ENCODE measurements around the gene HIGD1A. TPM values are rescaled to one million over a fixed set of nuclear protein-coding genes. Genes with fewer than 3 reads are reported as not detected.

Gene HIGD1A
- total and polyA plus RNA-seq, 9 of the 15 experiments (the other 6 are each of a cell fraction or from before 2014, with no cell fraction given): 165 to 1,185 (median 333) TPM

DNA sequence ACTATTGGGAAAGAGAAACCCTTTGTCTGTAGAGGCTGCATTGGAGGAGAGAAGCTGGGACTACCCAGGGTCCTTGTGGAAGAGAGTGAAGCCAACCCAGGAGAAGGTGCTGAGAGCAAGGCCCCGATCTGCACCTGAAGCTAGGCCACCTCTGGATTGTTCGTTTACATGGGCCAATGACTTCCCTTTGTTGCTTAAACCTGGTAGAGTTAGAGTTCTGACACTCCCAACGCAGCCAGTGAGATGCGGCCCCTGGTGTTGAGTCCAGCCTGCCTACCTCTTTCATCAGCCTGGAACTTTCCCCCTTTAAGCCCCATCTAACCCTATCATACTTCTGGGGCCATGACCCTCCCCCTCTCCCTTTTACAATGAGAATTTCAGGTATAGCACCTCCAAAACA, 62.0 kb downstream of the HIGD1A start (continued):
- TF ChIP-seq, protein P1, sequence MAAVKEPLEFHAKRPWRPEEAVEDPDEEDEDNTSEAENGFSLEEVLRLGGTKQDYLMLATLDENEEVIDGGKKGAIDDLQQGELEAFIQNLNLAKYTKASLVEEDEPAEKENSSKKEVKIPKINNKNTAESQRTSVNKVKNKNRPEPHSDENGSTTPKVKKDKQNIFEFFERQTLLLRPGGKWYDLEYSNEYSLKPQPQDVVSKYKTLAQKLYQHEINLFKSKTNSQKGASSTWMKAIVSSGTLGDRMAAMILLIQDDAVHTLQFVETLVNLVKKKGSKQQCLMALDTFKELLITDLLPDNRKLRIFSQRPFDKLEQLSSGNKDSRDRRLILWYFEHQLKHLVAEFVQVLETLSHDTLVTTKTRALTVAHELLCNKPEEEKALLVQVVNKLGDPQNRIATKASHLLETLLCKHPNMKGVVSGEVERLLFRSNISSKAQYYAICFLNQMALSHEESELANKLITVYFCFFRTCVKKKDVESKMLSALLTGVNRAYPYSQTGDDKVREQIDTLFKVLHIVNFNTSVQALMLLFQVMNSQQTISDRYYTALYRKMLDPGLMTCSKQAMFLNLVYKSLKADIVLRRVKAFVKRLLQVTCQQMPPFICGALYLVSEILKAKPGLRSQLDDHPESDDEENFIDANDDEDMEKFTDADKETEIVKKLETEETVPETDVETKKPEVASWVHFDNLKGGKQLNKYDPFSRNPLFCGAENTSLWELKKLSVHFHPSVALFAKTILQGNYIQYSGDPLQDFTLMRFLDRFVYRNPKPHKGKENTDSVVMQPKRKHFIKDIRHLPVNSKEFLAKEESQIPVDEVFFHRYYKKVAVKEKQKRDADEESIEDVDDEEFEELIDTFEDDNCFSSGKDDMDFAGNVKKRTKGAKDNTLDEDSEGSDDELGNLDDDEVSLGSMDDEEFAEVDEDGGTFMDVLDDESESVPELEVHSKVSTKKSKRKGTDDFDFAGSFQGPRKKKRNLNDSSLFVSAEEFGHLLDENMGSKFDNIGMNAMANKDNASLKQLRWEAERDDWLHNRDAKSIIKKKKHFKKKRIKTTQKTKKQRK (IDR thresholded peaks at IDR 0.05; ENCODE audit: borderline replicate concordance, low read depth, low read length): no peak
- no peak for TF ChIP-seq FIP1L1 (IDR thresholded peaks at IDR 0.05; ENCODE audit: low read depth, low read length, poor library complexity, severe bottlenecking)

DNA sequence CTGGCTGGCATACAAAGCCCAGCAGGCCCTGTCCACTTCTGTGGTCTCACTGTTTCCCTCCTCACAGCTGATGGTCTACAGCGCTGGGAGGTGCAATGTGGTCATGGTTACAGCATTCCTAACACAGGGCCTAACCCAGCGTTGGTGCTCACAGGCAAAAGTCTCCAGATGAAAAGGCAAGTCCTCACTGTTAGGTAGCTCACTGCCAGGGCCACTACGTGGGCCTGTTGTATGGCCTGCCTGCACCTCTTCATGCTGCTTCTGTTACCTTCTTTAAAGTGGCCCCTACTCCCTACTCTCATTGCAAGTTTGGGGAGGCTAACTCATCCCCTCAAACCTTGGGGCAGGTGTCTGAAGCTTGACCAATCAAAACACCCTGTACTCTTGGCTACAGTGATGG, 62.5 kb downstream of the HIGD1A start:
- Histone ChIP-seq H3K9me3 (replicated peaks; ENCODE audit: control insufficient read depth, insufficient read depth, low read depth, low read length) (no peaks in the 10 kb centered on the region), H3K4me2 (ENCODE audit: insufficient read depth, low read length) (no peak overlapping the region), H3K36me3 (ENCODE audit: control insufficient read depth, insufficient read depth, low read length) (no peaks in the 10 kb centered on the region), H3K27me3 (ENCODE audit: control insufficient read depth in 2 of 2, insufficient read depth in 2 of 2, low read length in 2 of 2) (peaks cover 6 to 20% of the 10 kb centered on the region in 2 experiments; a peak in 4 of 5 replicates), H3K27ac (ENCODE audit: extremely low read depth, low read depth, low read length) (no peak overlapping the region), H4K20me1 (replicated peaks; ENCODE audit: control insufficient read depth, insufficient read depth, low read length) (peaks cover 2% of the 10 kb centered on the region; the same call in 1 of the 2 replicates), H3K4me1 (replicated peaks in 1 of 2; ENCODE audit: control insufficient read depth in 2 of 2, insufficient read depth in 2 of 2, low read length in 2 of 2) (no peaks in the 10 kb centered on the region; a peak in 1 of 5 replicates), H3K79me2 (ENCODE audit: control insufficient read depth, insufficient read depth, low read length) (no peaks in the 10 kb centered on the region), H3K9me1 (ENCODE audit: control insufficient read depth, insufficient read depth, low read length) (no peaks in the 10 kb centered on the region), H3K9ac (ENCODE audit: insufficient read depth in 1 of 2, low read depth in 2 of 2, low read length in 2 of 2) (no peak overlapping the region), H2AFZ (ENCODE audit: low read depth, low read length) (no peak overlapping the region), H3K4me3 (no peak overlapping the region)
- intact Hi-C loops (cut with micrococcal nuclease): no loop called here
- DNase-seq (ENCODE audit: extremely low read depth in 1 of 4, low spot score in 3 of 4): no peak
- WGBS (ENCODE audit: insufficient coverage, low coverage, missing lambda C conversion rate): 1% methylated on average over 3 of the region's 3 CpGs
- in situ Hi-C loops (cut with MboI): loop anchor here (10.0 kb wide), 1 partner anchor 167 kb away; no protein-coding TSS in a partner anchor
- no peak for FAIRE-seq
- no TSS peak for BruUV-seq (replicated peaks)
- TF ChIP-seq MIER1 (IDR thresholded peaks at IDR 0.05; ENCODE audit: low read depth) (no peak), ZNF445 (CRISPR knock-in tag; IDR thresholded peaks at IDR 0.05; ENCODE audit: low read depth) (no peak), RCOR1 (IDR thresholded peaks at IDR 0.05; ENCODE audit: borderline replicate concordance in 1 of 2, low read depth in 2 of 2, low read length in 2 of 2) (no peak), TAF1 (IDR thresholded peaks at IDR 0.05; ENCODE audit: control insufficient read depth, extremely low read depth, insufficient read depth, low read length, severe bottlenecking) (no peak), NCOA6 (IDR thresholded peaks at IDR 0.05) (no peak), HIVEP1 (CRISPR knock-in tag; IDR thresholded peaks at IDR 0.05) (no peak)
- TF ChIP-seq, protein P2, sequence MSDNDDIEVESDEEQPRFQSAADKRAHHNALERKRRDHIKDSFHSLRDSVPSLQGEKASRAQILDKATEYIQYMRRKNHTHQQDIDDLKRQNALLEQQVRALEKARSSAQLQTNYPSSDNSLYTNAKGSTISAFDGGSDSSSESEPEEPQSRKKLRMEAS (CRISPR knock-in tag; IDR thresholded peaks at IDR 0.05): no peak
- POLR2A ChIA-PET: interaction anchor here (1.3 kb wide), 1 partner anchor 11 kb away, joined by 3 read pairs; no protein-coding TSS in a partner anchor
- ATAC-seq: no peak; the same call in 2 of the 3 replicates
- CTCF ChIA-PET (ENCODE audit: low intra/inter-chr PET ratio): no interaction called here
